ENCODE data around the gene SCLY. TPM values are rescaled to one million over a fixed set of nuclear protein-coding genes. Genes with fewer than 3 reads are reported as not detected.

SCLY gene
- total and polyA plus RNA-seq, 2 of the 13 experiments (the other 11 are each of a cell fraction or from before 2014, with no cell fraction given) = 27.9 to 38.6 TPM

DNA sequence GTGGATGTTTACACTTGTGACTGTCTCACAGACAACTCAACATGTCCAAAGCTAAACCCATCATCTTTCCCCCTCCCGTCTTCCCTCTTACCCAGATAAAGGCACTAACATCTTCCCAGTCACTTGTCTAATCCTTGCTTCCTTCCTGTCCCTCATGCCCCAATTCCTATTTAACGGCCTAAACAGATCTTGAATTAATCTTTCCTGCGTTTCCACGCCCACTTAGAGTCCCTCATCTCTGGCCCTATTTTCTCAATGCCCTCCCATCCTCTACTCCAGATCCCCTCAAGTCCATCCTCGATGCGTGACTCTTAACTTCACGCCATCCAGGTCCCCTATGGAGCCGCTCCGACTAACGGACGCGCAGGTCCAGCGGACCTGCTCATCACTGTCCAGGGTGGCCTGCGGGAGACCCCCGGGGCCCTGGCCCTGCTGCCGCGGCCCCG lies 682 bp upstream of the SCLY start (continued):
- TF ChIP-seq, protein P1, sequence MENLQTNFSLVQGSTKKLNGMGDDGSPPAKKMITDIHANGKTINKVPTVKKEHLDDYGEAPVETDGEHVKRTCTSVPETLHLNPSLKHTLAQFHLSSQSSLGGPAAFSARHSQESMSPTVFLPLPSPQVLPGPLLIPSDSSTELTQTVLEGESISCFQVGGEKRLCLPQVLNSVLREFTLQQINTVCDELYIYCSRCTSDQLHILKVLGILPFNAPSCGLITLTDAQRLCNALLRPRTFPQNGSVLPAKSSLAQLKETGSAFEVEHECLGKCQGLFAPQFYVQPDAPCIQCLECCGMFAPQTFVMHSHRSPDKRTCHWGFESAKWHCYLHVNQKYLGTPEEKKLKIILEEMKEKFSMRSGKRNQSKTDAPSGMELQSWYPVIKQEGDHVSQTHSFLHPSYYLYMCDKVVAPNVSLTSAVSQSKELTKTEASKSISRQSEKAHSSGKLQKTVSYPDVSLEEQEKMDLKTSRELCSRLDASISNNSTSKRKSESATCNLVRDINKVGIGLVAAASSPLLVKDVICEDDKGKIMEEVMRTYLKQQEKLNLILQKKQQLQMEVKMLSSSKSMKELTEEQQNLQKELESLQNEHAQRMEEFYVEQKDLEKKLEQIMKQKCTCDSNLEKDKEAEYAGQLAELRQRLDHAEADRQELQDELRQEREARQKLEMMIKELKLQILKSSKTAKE (CRISPR knock-in tag; IDR thresholded peaks at IDR 0.05; ENCODE audit: borderline replicate concordance) = 0 out of 2 replicates have a peak, but pooled peaks have one; percentile 9
- TF ChIP-seq ZNF841 (CRISPR knock-in tag; IDR thresholded peaks at IDR 0.05; ENCODE audit: borderline replicate concordance) (0 out of 2 replicates have a peak, but pooled peaks have one; percentile 4), ZSCAN9 (CRISPR knock-in tag; IDR thresholded peaks at IDR 0.05; ENCODE audit: borderline replicate concordance) (no peak), ZFY (CRISPR knock-in tag; IDR thresholded peaks at IDR 0.05) (no peak), ZC3H4 (CRISPR knock-in tag; IDR thresholded peaks at IDR 0.05; ENCODE audit: borderline replicate concordance) (peak; percentile 40; the same call in 1 of the 2 replicates), ZBTB25 (CRISPR knock-in tag; IDR thresholded peaks at IDR 0.05) (no peak), ARHGAP35 (CRISPR knock-in tag; IDR thresholded peaks at IDR 0.05; ENCODE audit: borderline replicate concordance) (no peak), RFXANK (CRISPR knock-in tag; IDR thresholded peaks at IDR 0.05) (no peak), ZNF616 (CRISPR knock-in tag; IDR thresholded peaks at IDR 0.05; ENCODE audit: low read depth) (0 out of 2 replicates have a peak, but pooled peaks have one; percentile 15), ZNF543 (CRISPR knock-in tag; IDR thresholded peaks at IDR 0.05) (no peak), ZNF619 (CRISPR knock-in tag; IDR thresholded peaks at IDR 0.05) (peak; percentile 32; the same call in 1 of the 2 replicates), ZNF646 (CRISPR knock-in tag; IDR thresholded peaks at IDR 0.05) (0 out of 2 replicates have a peak, but pooled peaks have one; percentile 59), ZNF749 (CRISPR knock-in tag; IDR thresholded peaks at IDR 0.05; ENCODE audit: borderline replicate concordance) (no peak)
- TF ChIP-seq, protein P2, sequence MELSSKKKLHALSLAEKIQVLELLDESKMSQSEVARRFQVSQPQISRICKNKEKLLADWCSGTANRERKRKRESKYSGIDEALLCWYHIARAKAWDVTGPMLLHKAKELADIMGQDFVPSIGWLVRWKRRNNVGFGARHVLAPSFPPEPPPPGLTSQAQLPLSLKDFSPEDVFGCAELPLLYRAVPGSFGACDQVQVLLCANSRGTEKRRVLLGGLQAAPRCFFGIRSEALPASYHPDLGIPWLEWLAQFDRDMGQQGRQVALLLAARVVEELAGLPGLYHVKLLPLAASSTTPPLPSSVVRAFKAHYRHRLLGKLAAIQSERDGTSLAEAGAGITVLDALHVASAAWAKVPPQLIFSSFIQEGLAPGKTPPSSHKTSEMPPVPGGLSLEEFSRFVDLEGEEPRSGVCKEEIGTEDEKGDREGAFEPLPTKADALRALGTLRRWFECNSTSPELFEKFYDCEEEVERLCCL (CRISPR knock-in tag; IDR thresholded peaks at IDR 0.05; ENCODE audit: borderline replicate concordance) = 0 out of 2 replicates have a peak, but pooled peaks have one; percentile 1
- TF ChIP-seq, protein P3, sequence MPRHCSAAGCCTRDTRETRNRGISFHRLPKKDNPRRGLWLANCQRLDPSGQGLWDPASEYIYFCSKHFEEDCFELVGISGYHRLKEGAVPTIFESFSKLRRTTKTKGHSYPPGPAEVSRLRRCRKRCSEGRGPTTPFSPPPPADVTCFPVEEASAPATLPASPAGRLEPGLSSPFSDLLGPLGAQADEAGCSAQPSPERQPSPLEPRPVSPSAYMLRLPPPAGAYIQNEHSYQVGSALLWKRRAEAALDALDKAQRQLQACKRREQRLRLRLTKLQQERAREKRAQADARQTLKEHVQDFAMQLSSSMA (CRISPR knock-in tag; IDR thresholded peaks at IDR 0.05) = 0 out of 2 replicates have a peak, but pooled peaks have one; percentile 11
- TF ChIP-seq, protein P4, sequence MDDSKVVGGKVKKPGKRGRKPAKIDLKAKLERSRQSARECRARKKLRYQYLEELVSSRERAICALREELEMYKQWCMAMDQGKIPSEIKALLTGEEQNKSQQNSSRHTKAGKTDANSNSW (CRISPR knock-in tag; IDR thresholded peaks at IDR 0.05; ENCODE audit: borderline replicate concordance) = 0 out of 2 replicates have a peak, but pooled peaks have one; percentile 52
